Prostate gland (tissue), 2 donors: ENCODE data around the gene F2R.

Experiments
- POLR2A ChIP-seq: fragments of 450-650 bp; IDR thresholded peaks from one replicate; pipeline ENCODE4 v1.6.1; 2016; ENCODE audit warnings: antibody characterized with exemption, mild to moderate bottlenecking
- POLR2AphosphoS5 ChIP-seq: sonication (generic); formaldehyde crosslinking; IDR thresholded peaks from one replicate; pipeline ENCODE4 v1.6.1; 2017; ENCODE audit warnings: antibody characterized with exemption
- TF ChIP-seq, protein P1 (sequence below), 4 experiments: fragments of 200-600 bp in 2 of 4; fragments of 450-650 bp in 2 of 4; sonication (generic) in 2 of 4; IDR thresholded peaks; 1 replicate in 3 of 4; 2 replicates in 1 of 4; pipeline ENCODE4 v1.5.1; 2016 to 2019; ENCODE audit warnings: antibody characterized with exemption in 4 of 4, mild to moderate bottlenecking in 2 of 4, moderate library complexity in 2 of 4

DNA sequence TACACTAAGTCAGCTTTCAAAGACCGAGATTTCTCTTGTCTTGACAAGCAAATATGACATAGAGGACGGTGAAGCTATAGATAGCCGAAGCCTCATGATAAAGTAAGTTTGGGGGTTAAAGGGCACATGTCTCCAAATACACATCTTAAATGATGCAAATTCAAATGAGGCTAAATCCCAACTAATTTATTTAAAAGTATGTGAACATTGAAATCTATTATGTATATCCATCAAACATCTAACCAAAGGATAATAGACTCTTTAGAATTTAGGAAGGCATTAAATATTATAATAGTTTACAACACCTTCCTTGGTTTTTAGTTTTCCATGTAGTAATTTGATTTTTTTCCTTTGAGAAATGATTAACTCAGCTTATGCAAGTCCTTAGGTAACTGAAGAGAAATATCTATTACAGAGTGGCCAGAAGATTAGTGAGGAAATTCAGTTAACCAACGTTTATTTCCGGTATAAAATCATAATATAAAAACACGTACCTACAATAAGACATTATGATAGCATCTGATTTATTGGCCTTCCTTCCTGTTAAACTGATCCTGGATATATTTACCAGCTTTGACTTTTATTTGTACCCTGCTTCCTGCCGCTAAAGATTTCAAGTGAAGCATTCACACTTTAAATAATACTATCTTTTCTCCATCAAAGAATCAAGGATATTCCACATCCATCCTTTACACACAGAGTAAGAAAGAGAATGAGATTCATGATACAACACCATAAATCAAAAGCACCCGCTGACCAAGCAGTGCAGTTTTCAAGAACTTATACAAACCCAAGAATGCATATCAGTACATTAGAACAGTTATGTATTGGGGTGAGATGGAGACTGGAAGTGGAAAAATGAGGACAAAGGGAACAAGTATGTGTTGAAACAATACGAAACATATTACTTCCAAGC is 31.9 kb upstream of the F2R start:
- TF ChIP-seq, protein P1, sequence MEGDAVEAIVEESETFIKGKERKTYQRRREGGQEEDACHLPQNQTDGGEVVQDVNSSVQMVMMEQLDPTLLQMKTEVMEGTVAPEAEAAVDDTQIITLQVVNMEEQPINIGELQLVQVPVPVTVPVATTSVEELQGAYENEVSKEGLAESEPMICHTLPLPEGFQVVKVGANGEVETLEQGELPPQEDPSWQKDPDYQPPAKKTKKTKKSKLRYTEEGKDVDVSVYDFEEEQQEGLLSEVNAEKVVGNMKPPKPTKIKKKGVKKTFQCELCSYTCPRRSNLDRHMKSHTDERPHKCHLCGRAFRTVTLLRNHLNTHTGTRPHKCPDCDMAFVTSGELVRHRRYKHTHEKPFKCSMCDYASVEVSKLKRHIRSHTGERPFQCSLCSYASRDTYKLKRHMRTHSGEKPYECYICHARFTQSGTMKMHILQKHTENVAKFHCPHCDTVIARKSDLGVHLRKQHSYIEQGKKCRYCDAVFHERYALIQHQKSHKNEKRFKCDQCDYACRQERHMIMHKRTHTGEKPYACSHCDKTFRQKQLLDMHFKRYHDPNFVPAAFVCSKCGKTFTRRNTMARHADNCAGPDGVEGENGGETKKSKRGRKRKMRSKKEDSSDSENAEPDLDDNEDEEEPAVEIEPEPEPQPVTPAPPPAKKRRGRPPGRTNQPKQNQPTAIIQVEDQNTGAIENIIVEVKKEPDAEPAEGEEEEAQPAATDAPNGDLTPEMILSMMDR (IDR thresholded peaks at IDR 0.05): no peak
- TF ChIP-seq POLR2AphosphoS5 (no peak), POLR2A (no peak)
